BE2C (cell line): ENCODE results near the gene EIF5B.

Source experiments
- DNase-seq: peaks from one replicate; pipeline ENCODE4 v3.0.0-alpha.2; 2020
- H3K27me3 ChIP-seq: fragments of 250-450 bp; sonication (Bioruptor Pico); 2 replicates; pipeline ENCODE4 v1.5.1; 2020; ENCODE audit warnings: mild to moderate bottlenecking
- H3K36me3 ChIP-seq: fragments of 250-450 bp; sonication (Bioruptor Pico); 2 replicates; pipeline ENCODE4 v1.5.1; 2020; ENCODE audit warnings: mild to moderate bottlenecking
- H3K4me1 ChIP-seq: fragments of 250-450 bp; sonication (Bioruptor Pico); 2 replicates; pipeline ENCODE4 v1.5.1; 2020
- H3K4me3 ChIP-seq: 2 replicates; pipeline ENCODE4 v1.5.1; 2011; ENCODE audit warnings: low read depth, low read length
- H3K9me3 ChIP-seq: fragments of 250-450 bp; sonication (Bioruptor Pico); 2 replicates; pipeline ENCODE4 v1.5.1; 2020
- TF ChIP-seq, protein P1 (sequence below): IDR thresholded peaks from 2 replicates; pipeline ENCODE4 v1.5.1; 2012; ENCODE audit warnings: mild to moderate bottlenecking, low read depth, low read length

The EIF5B gene

DNA sequence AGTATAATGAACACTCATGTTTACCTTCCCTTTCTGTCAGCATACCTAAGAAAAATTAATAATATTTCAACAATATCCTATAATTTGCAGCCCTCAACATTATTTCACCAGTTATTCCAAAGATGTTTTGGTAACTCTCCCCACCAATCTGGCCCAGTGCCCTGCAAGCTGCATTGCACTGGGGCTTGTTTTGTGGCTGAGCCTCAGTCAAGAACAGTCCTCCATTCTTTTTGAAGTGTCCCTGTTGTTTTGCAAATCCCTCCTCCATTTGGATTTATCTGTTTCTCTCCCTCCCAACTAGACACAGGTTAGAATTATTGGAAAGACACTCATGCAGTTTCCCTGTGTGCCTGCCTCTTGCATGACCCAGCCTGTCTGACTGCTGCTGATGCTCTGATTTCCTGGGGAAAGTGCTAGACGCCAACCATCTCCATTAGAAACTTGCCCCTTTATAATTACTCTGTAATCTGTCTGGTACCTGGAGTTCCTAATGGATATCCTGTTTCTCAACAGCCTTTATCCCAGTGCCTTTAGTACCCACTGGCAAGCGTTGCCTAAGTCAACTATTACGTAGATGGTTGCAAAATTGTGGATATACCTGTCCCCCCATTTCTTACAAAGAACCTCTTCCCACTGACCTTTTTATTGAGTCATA lies 60.2 kb downstream of the EIF5B start:
- no peaks in the 10 kb centered on the region for H3K9me3 ChIP-seq
- no peaks in the 10 kb centered on the region for H3K4me1 ChIP-seq
- DNase-seq, result no peak
- TF ChIP-seq, protein P1, sequence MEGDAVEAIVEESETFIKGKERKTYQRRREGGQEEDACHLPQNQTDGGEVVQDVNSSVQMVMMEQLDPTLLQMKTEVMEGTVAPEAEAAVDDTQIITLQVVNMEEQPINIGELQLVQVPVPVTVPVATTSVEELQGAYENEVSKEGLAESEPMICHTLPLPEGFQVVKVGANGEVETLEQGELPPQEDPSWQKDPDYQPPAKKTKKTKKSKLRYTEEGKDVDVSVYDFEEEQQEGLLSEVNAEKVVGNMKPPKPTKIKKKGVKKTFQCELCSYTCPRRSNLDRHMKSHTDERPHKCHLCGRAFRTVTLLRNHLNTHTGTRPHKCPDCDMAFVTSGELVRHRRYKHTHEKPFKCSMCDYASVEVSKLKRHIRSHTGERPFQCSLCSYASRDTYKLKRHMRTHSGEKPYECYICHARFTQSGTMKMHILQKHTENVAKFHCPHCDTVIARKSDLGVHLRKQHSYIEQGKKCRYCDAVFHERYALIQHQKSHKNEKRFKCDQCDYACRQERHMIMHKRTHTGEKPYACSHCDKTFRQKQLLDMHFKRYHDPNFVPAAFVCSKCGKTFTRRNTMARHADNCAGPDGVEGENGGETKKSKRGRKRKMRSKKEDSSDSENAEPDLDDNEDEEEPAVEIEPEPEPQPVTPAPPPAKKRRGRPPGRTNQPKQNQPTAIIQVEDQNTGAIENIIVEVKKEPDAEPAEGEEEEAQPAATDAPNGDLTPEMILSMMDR, result no peak
- peaks cover 46% of the 10 kb centered on the region for H3K36me3 ChIP-seq
- H3K27me3 ChIP-seq, result no peaks in the 10 kb centered on the region
- H3K4me3 ChIP-seq, result no peak overlapping the region

DNA sequence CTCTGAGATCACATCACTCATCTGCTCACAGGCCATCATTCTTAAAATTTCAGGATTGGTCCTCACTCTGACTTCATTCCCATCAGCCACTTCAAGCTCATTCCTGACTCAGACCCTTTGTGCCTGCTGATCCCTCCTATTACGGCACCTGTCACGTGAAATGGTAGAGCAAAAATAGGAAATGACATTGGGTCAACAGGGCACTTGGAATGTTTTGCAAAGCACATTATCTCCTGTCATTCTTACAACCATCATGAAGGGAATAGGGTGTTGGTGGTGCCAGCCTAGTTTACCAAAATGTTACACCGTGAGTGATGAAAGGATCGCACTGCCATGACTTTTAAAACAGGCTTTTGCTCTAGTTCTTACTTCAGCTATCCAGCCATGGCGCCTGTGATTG lies 61.1 kb downstream of the EIF5B start:
- no peak overlapping the region for H3K4me3 ChIP-seq
- no peaks in the 10 kb centered on the region for H3K4me1 ChIP-seq
- H3K36me3 ChIP-seq, result peaks cover 51% of the 10 kb centered on the region
- no peaks in the 10 kb centered on the region for H3K27me3 ChIP-seq
- no peak for DNase-seq
- H3K9me3 ChIP-seq, result no peaks in the 10 kb centered on the region
- TF ChIP-seq, protein P1, result no peak

DNA sequence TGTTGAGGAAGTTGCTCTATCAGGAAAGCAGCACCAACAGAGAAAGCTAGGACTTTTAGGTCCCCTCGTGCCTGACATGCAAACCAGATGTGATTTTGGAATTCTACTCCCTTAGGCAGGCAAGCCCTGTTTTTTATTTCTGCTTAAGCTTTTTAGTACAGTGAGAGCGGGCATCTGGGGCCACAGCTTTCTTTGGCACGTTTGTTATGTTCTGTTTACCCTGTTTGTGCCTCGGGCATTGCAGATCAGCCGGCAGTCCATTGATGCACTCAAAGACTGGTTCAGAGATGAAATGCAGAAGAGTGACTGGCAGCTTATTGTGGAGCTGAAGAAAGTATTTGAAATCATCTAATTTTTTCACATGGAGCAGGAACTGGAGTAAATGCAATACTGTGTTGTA lies 61.9 kb downstream of the EIF5B start:
- Histone ChIP-seq H3K4me3 (no peak overlapping the region), H3K27me3 (no peaks in the 10 kb centered on the region), H3K4me1 (no peaks in the 10 kb centered on the region), H3K36me3 (peaks cover 45% of the 10 kb centered on the region), H3K9me3 (no peaks in the 10 kb centered on the region)
- TF ChIP-seq, protein P1, result no peak
- DNase-seq, result peak; percentile 7

DNA sequence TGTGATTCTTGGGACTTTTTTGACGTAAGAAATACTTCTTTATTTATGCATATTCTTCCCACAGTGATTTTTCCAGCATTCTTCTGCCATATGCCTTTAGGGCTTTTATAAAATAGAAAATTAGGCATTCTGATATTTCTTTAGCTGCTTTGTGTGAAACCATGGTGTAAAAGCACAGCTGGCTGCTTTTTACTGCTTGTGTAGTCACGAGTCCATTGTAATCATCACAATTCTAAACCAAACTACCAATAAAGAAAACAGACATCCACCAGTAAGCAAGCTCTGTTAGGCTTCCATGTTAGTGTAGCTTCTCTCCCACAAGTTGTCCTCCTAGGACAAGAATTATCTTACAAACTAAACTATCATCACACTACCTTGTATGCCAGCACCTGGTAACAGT lies 62.6 kb downstream of the EIF5B start:
- TF ChIP-seq, protein P1, result no peak
- no peak for DNase-seq
- H3K4me3 ChIP-seq, result no peak overlapping the region
- H3K4me1 ChIP-seq, result no peaks in the 10 kb centered on the region
- H3K9me3 ChIP-seq, result no peaks in the 10 kb centered on the region
- H3K27me3 ChIP-seq, result no peaks in the 10 kb centered on the region
- peaks cover 42% of the 10 kb centered on the region for H3K36me3 ChIP-seq

DNA sequence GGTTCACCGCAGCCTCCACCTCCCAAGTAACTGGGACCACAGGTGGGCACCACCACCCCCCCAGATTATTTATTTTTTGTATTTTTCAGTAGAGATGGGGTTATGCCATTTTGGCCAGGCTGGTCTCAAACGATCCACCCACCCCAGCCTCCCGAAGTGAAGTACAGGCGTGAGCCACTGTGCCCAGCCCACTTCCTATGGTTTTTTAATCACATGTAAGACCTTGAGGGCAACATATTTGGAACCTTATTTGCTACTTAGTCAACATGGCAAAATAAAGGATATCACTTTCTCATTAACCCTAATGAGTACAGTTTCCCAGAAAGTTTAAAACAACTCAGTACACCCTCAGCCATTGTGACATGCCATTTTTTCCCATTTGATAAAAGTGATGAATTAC lies 64.7 kb downstream of the EIF5B start:
- Histone ChIP-seq H3K9me3 (no peaks in the 10 kb centered on the region), H3K4me3 (no peak overlapping the region), H3K36me3 (peaks cover 38% of the 10 kb centered on the region), H3K4me1 (no peaks in the 10 kb centered on the region), H3K27me3 (no peaks in the 10 kb centered on the region)
- TF ChIP-seq, protein P1, result no peak
- no peak for DNase-seq

DNA sequence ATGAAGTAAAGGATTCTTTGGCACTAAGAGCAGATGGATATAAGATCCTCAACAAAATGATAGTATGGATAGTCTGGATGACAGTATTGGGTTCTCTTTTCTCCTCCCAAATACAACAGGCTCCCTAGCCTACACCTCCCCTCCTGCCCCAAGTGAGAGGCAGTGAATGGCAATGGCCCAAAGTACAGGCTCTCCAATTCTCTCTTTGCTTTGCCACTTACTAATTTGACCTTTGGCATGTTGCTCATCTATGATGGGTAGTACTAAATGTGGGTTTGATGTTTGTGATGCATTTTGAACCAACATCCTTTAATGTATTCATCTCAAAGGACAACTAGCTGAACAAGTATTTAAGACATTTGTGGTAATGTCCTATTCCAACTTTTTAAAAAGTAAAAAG lies 65.9 kb downstream of the EIF5B start:
- no peak overlapping the region for H3K4me3 ChIP-seq
- H3K4me1 ChIP-seq, result no peaks in the 10 kb centered on the region
- no peaks in the 10 kb centered on the region for H3K9me3 ChIP-seq
- no peak for DNase-seq
- H3K36me3 ChIP-seq, result peaks cover 36% of the 10 kb centered on the region
- no peaks in the 10 kb centered on the region for H3K27me3 ChIP-seq
- TF ChIP-seq, protein P1, result no peak
